Osteocyte (in vitro differentiated cells): ENCODE measurements around the gene TRMT1. TPM values are rescaled to one million over a fixed set of nuclear protein-coding genes. Genes with fewer than 3 reads are reported as not detected.

Experiments used
- DNase-seq: peaks from one replicate; pipeline ENCODE4 v3.0.0; 2021; ENCODE audit warnings: mixed read lengths; ENCODE audit not compliant: unreplicated experiment; ENCODE audit errors: extremely low spot score
- H3K27ac Mint-ChIP-seq: one replicate; pipeline ENCODE4 v1.8.0; 2021; ENCODE audit warnings: mild to moderate bottlenecking, mixed read lengths; ENCODE audit not compliant: unreplicated experiment
- H3K27me3 Mint-ChIP-seq: one replicate; pipeline ENCODE4 v1.8.0; 2021; ENCODE audit warnings: mixed read lengths; ENCODE audit not compliant: unreplicated experiment
- H3K36me3 Mint-ChIP-seq: one replicate; pipeline ENCODE4 v1.8.0; 2021; ENCODE audit warnings: mixed read lengths; ENCODE audit not compliant: unreplicated experiment
- H3K4me1 Mint-ChIP-seq: one replicate; pipeline ENCODE4 v1.8.0; 2021; ENCODE audit warnings: mixed read lengths; ENCODE audit not compliant: unreplicated experiment
- H3K4me3 Mint-ChIP-seq: one replicate; pipeline ENCODE4 v1.8.0; 2021; ENCODE audit warnings: mild to moderate bottlenecking, moderate library complexity, mixed read lengths; ENCODE audit not compliant: unreplicated experiment
- H3K9me3 Mint-ChIP-seq: one replicate; pipeline ENCODE4 v1.8.0; 2021; ENCODE audit warnings: mixed read lengths; ENCODE audit not compliant: unreplicated experiment
- CTCF ChIP-seq: fragments of 200-600 bp; sonication (generic); IDR thresholded peaks from 2 replicates; pipeline ENCODE4 v1.5.0; 2021; ENCODE audit warnings: antibody characterized with exemption, mild to moderate bottlenecking, moderate library complexity
- total RNA-seq: library from RNA; stranded (reverse); gene quantifications from 2 replicates; pipeline ENCODE4 v1.2.1, GENCODE V29; 2021

The TRMT1 gene
- total RNA-seq, 1 donor from 2014 or later, result 43.1 TPM

- Mint-ChIP-seq H3K27me3 (no peaks in the 10 kb centered on the region), H3K9me3 (no peaks in the 10 kb centered on the region), H3K27ac (peak overlapping the region; percentile 52), H3K4me3 (no peak overlapping the region), H3K4me1 (peaks cover 74% of the 10 kb centered on the region), H3K36me3 (no peaks in the 10 kb centered on the region)
- TF ChIP-seq CTCF, result no peak
- no peak for DNase-seq
Observed at GRCh38 chr19:13060233-13060963, 56.1 kb downstream of the TRMT1 start.

GRCh38 chr19:13058951-13059660 lies 57.4 kb downstream of the TRMT1 start:
- no peak for TF ChIP-seq CTCF
- no peaks in the 10 kb centered on the region for H3K9me3 Mint-ChIP-seq
- peak overlapping the region; percentile 38 for H3K27ac Mint-ChIP-seq
- no peak for DNase-seq
- peaks cover 84% of the 10 kb centered on the region for H3K4me1 Mint-ChIP-seq
- H3K27me3 Mint-ChIP-seq, result no peaks in the 10 kb centered on the region
- no peak overlapping the region for H3K4me3 Mint-ChIP-seq
- no peaks in the 10 kb centered on the region for H3K36me3 Mint-ChIP-seq

GRCh38 chr19:13057744-13058143 lies 58.8 kb downstream of the TRMT1 start:
- Mint-ChIP-seq H3K27me3 (no peaks in the 10 kb centered on the region), H3K36me3 (no peaks in the 10 kb centered on the region), H3K9me3 (no peaks in the 10 kb centered on the region), H3K27ac (peak overlapping the region; percentile 71), H3K4me1 (peaks cover 90% of the 10 kb centered on the region), H3K4me3 (no peak overlapping the region)
- TF ChIP-seq CTCF, result no peak
- no peak for DNase-seq

- peaks cover 94% of the 10 kb centered on the region for H3K4me1 Mint-ChIP-seq
- H3K4me3 Mint-ChIP-seq, result no peak overlapping the region
- no peaks in the 10 kb centered on the region for H3K9me3 Mint-ChIP-seq
- DNase-seq, result no peak
- TF ChIP-seq CTCF, result no peak
- H3K27me3 Mint-ChIP-seq, result no peaks in the 10 kb centered on the region
- H3K36me3 Mint-ChIP-seq, result no peaks in the 10 kb centered on the region
- peak overlapping the region; percentile 94 for H3K27ac Mint-ChIP-seq
Observed at GRCh38 chr19:13057147-13057572, 59.4 kb downstream of the TRMT1 start.

GRCh38 chr19:13056052-13056660 lies 60.4 kb downstream of the TRMT1 start:
- Mint-ChIP-seq H3K27ac (peak overlapping the region; percentile 94), H3K36me3 (no peaks in the 10 kb centered on the region), H3K9me3 (no peaks in the 10 kb centered on the region), H3K4me3 (peak overlapping the region; percentile 58), H3K27me3 (no peaks in the 10 kb centered on the region), H3K4me1 (peaks cover 95% of the 10 kb centered on the region)
- TF ChIP-seq CTCF, result no peak
- no peak for DNase-seq
